Muscle of leg (tissue), 16 donors: Measurements from ENCODE around the gene NIPAL1. TPM values are rescaled to one million over a fixed set of nuclear protein-coding genes. Genes with fewer than 3 reads are reported as not detected.
A peak's percentile ranks its signal among the peaks of the same experiment; 100 is the strongest.
"Not testable (repeated sequence)": the region's sequence is repeated elsewhere in the genome, so short reads cannot be mapped to it uniquely, and the experiment has no call there.

Experiments
- DNase-seq: peaks from one replicate; pipeline ENCODE4 v3.0.0; 2013
- H3K27ac ChIP-seq: one replicate; pipeline ENCODE4 v1.5.1; 2013; ENCODE audit warnings: mild to moderate bottlenecking, low read length, control low read depth
- H3K27me3 ChIP-seq: one replicate; pipeline ENCODE4 v1.6.1; 2013; ENCODE audit warnings: low read length; ENCODE audit not compliant: control insufficient read depth, insufficient read depth
- H3K36me3 ChIP-seq: one replicate; pipeline ENCODE4 v1.6.1; 2013; ENCODE audit warnings: low read length; ENCODE audit not compliant: control insufficient read depth, insufficient read depth
- H3K4me1 ChIP-seq: one replicate; pipeline ENCODE4 v1.6.1; 2013; ENCODE audit warnings: low read length; ENCODE audit not compliant: control insufficient read depth, insufficient read depth
- H3K4me3 ChIP-seq: one replicate; pipeline ENCODE4 v1.5.1; 2013; ENCODE audit warnings: low read length, control low read depth
- H3K9me3 ChIP-seq: replicated peaks from 2 replicates; pipeline ENCODE4 v1.6.1; 2013; ENCODE audit warnings: low read depth, low read length; ENCODE audit not compliant: control insufficient read depth
- WGBS: methylation state at CpG from one replicate; pipeline ENCODE4 v1.1.5; 2013; ENCODE audit warnings: missing lambda C conversion rate; ENCODE audit not compliant: insufficient coverage; 5-methylcytosine and 5-hydroxymethylcytosine counted together
- long read RNA-seq, 11 donors: transcript quantifications; one replicate each; lab custom pipeline, GENCODE V29; 2026
- polyA plus RNA-seq, 8 donors: library from polyadenylated mRNA; unstranded; fragments of 120-200 nt; gene quantifications; one replicate each; pipeline versions ENCODE4 v1.2.1 to v1.2.3, GENCODE V29; 2013; ENCODE audit warnings: inconsistent platforms in 1 of 8, low replicate concordance in 1 of 8; ENCODE audit not compliant: insufficient read length in 8 of 8, insufficient read depth in 1 of 8
- total RNA-seq: library from RNA; stranded (reverse); fragments of 120-200 nt; gene quantifications from one replicate; pipeline ENCODE4 v1.2.4, GENCODE V29; 2013

Gene NIPAL1
- 2.2 TPM for total RNA-seq
- polyA plus RNA-seq = 1 to 10 TPM; 1.5 to 3.1 (median 2.5) TPM
- long read RNA-seq, donor 1 = 0 reads
- long read RNA-seq, donor 2 = 0 reads
- long read RNA-seq, donor 3, full-length matches to known transcripts = 1 of 1 reads
- long read RNA-seq, donor 3, partial matches to known transcripts = 0 of 1 reads
- long read RNA-seq, donor 3, other reads (novel, unspliced or antisense) = 0 of 1 reads
- long read RNA-seq, donor 4, partial matches to known transcripts = 0 of 1 reads
- long read RNA-seq, donor 4, other reads (novel, unspliced or antisense) = 0 of 1 reads
- long read RNA-seq, donor 5, full-length matches to known transcripts = 1 of 1 reads
- long read RNA-seq, donor 5, partial matches to known transcripts = 0 of 1 reads
- long read RNA-seq, donor 5, other reads (novel, unspliced or antisense) = 0 of 1 reads
- long read RNA-seq, donor 6 = 0 reads
- long read RNA-seq, donor 7 = 0 reads
- long read RNA-seq, donor 8 = 0 reads
- long read RNA-seq, donor 9 = 0 reads
- long read RNA-seq, donor 10, full-length matches to known transcripts = 1 of 1 reads
- long read RNA-seq, donor 10, partial matches to known transcripts = 0 of 1 reads
- long read RNA-seq, donor 10, other reads (novel, unspliced or antisense) = 0 of 1 reads
- long read RNA-seq, donor 11 = 0 reads

- peak within 1 kb of the TSS; percentile 25 for H3K27ac ChIP-seq
- H3K4me1 ChIP-seq = peaks cover 8% of the 10 kb centered on the region
- H3K4me3 ChIP-seq = peak within 1 kb of the TSS; percentile 60
- peaks cover 23% of the 10 kb centered on the region for H3K27me3 ChIP-seq
- peak; percentile 66 for DNase-seq
- 1% methylated on average over 56 of the region's 60 CpGs for WGBS
- H3K36me3 ChIP-seq = no peaks in the 10 kb centered on the region
- no peaks in the 10 kb centered on the region for H3K9me3 ChIP-seq
Observed at GRCh38 chr4:48016141-48017107, at the start of gene NIPAL1, which contains the start of gene CNGA1. Gene NIPAL1 (plus strand): TSS chr4:48016772. CDS start chr4:48016840, 68 bp downstream. Gene CNGA1 (minus strand): TSS chr4:48016681. CDS start chr4:47952689, 63,992 bp downstream.

GRCh38 chr4:47968847-47969246 lies 47.7 kb upstream of the NIPAL1 start:
- H3K4me3 ChIP-seq = no peak overlapping the region
- H3K27ac ChIP-seq = no peak overlapping the region
- no peaks in the 10 kb centered on the region for H3K4me1 ChIP-seq
- no peaks in the 10 kb centered on the region for H3K9me3 ChIP-seq
- no peaks in the 10 kb centered on the region for H3K27me3 ChIP-seq
- H3K36me3 ChIP-seq = no peaks in the 10 kb centered on the region
- no peak for DNase-seq

- no peak overlapping the region for H3K4me3 ChIP-seq
- no peaks in the 10 kb centered on the region for H3K36me3 ChIP-seq
- H3K4me1 ChIP-seq = no peaks in the 10 kb centered on the region
- H3K9me3 ChIP-seq = no peaks in the 10 kb centered on the region
- H3K27ac ChIP-seq = no peak overlapping the region
- H3K27me3 ChIP-seq = no peaks in the 10 kb centered on the region
- WGBS = no CpG with 5 or more reads among the region's 1 CpG
- DNase-seq = peak; percentile 54
Observed at GRCh38 chr4:47972181-47972580, 44.4 kb upstream of the NIPAL1 start.

- no peaks in the 10 kb centered on the region for H3K4me1 ChIP-seq
- H3K27me3 ChIP-seq = no peaks in the 10 kb centered on the region
- no CpG with 5 or more reads among the region's 1 CpG for WGBS
- H3K9me3 ChIP-seq = no peaks in the 10 kb centered on the region
- no peak overlapping the region for H3K27ac ChIP-seq
- no peak overlapping the region for H3K4me3 ChIP-seq
- DNase-seq = no peak
- no peaks in the 10 kb centered on the region for H3K36me3 ChIP-seq
Observed at GRCh38 chr4:47972721-47973120, 43.9 kb upstream of the NIPAL1 start.

- DNase-seq = peak; percentile 35
Observed at GRCh38 chr4:47974566-47974965, 42.0 kb upstream of the NIPAL1 start.

GRCh38 chr4:47990145-47990544 lies 26.4 kb upstream of the NIPAL1 start:
- Histone ChIP-seq H3K27me3 (no peaks in the 10 kb centered on the region), H3K9me3 (peaks cover 4% of the 10 kb centered on the region), H3K4me3 (no peak overlapping the region), H3K27ac (no peak overlapping the region), H3K4me1 (no peaks in the 10 kb centered on the region), H3K36me3 (no peaks in the 10 kb centered on the region)
- 85% methylated on average over 4 of the region's 5 CpGs for WGBS
- no peak for DNase-seq

More at GRCh38 chr4:47974566-47974965, 42.0 kb upstream of the NIPAL1 start:
- Histone ChIP-seq H3K4me3 (no peak overlapping the region), H3K27ac (no peak overlapping the region), H3K36me3 (no peaks in the 10 kb centered on the region), H3K27me3 (no peaks in the 10 kb centered on the region), H3K4me1 (no peaks in the 10 kb centered on the region), H3K9me3 (no peaks in the 10 kb centered on the region)
- WGBS = no CpG with 5 or more reads among the region's 3 CpGs

GRCh38 chr4:47992475-47992874 lies 24.1 kb upstream of the NIPAL1 start:
- no CpG with 5 or more reads among the region's 1 CpG for WGBS
- not testable (repeated sequence) for H3K4me3 ChIP-seq, H3K27ac ChIP-seq, DNase-seq, H3K9me3 ChIP-seq, H3K4me1 ChIP-seq, H3K27me3 ChIP-seq, H3K36me3 ChIP-seq

GRCh38 chr4:47996021-47996420 lies 20.6 kb upstream of the NIPAL1 start:
- Histone ChIP-seq H3K27me3 (no peaks in the 10 kb centered on the region), H3K36me3 (no peaks in the 10 kb centered on the region), H3K9me3 (peaks cover 7% of the 10 kb centered on the region), H3K4me3 (no peak overlapping the region), H3K4me1 (no peaks in the 10 kb centered on the region), H3K27ac (no peak overlapping the region)
- DNase-seq = no peak
- WGBS = no CpG with 5 or more reads among the region's 1 CpG

GRCh38 chr4:48002267-48002666 lies 14.3 kb upstream of the NIPAL1 start:
- Histone ChIP-seq H3K9me3 (peaks cover 16% of the 10 kb centered on the region), H3K36me3 (no peaks in the 10 kb centered on the region), H3K4me1 (no peaks in the 10 kb centered on the region), H3K4me3 (no peak overlapping the region), H3K27me3 (no peaks in the 10 kb centered on the region), H3K27ac (no peak overlapping the region)
- no peak for DNase-seq
- WGBS = no CpG with 5 or more reads among the region's 1 CpG
